HG03565 (cell line): ENCODE measurements around the gene PCMT1.
"Not testable (repeated sequence)": the region's sequence is repeated elsewhere in the genome, so short reads cannot be mapped to it uniquely, and the experiment has no call there.

Source experiments
- ATAC-seq: cut with Tn5 transposase; IDR thresholded peaks from one replicate; pipeline ENCODE4 v1.9.1; 2021; ENCODE audit warnings: mild to moderate bottlenecking, moderate library complexity; ENCODE audit not compliant: unreplicated experiment

PCMT1 gene

DNA sequence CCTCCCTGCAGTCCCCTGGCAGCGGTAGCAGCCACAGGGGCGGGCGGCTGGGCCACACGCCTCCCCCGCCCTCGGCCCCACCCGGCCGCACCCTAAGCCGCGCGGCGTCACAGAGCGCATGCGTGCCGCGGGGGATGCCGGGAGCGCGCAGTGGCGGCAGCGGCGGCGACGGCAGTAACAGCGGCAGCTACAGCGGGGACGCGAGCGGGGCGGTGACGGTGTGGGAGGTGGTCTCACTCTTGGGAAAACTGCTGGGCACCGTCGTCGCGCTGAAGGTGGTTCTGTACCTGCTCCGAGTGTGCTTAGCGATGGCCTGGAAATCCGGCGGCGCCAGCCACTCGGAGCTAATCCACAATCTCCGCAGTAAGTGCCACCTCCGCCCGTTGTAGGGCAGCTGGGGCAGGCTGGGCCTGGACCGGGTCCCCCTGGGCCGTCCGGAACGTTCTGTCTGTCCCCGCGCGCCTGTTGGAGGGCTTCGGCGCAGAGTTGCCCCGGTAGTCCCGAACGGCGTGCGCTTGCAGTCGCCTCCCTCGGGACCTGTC is at the start of gene PCMT1:
TSS of gene PCMT1 (plus strand) at position 148 of the 542 bp plus-strand sequence. CDS start at position 309, 161 bp downstream.
- ATAC-seq: peak; percentile 77

- ATAC-seq: no peak
These were observed 47.8 kb upstream of the PCMT1 start for GRCh38 chr6:149701714-149702113.

GRCh38 chr6:149711711-149712110 is 37.8 kb upstream of the PCMT1 start:
- ATAC-seq: no peak

- no peak for ATAC-seq
These were observed 35.1 kb upstream of the PCMT1 start for GRCh38 chr6:149714442-149714841.

DNA sequence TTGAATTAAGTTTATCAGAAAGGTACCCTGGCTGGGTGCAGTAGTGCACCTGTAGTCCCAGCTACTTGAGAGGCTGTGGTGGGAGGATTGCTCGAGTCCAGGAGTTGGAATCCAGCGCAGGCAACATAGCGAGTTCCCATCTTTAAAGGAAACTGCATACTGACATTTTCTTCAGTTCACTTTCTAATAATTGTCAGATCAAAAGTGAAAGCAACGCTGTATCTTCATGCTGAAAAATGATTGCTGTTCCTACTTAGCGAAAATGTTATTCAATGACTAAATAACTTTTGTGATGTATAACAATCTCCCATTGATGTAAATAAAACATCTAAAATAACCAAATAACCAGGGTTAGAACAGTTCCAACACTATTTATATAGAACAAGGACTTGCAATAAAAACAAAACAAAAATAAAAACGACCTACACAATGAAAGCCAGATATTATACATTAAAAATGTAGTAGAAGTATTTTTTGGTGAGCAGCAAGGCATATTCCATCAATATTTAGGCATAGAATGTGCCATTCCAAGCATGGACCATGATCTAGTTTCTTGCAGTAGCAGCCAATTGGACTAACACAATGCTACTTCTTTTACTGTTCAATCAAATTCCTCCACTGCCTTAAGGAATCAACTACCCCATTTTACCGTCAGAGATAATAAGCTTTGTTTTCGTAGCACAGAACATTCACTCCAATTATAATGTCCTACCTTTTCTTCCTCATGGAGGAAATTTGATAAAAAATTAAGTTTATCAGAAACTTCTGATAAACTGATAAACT is 33.2 kb upstream of the PCMT1 start:
- ATAC-seq: no peak

- no peak for ATAC-seq
These were observed 32.3 kb upstream of the PCMT1 start for GRCh38 chr6:149717255-149717587.

GRCh38 chr6:149717588-149718458 is 31.7 kb upstream of the PCMT1 start, which contains the start of gene LATS1:
LATS1 (minus strand) TSS chr6:149718101; CDS start chr6:149702126, 15,975 bp downstream.
- peak; percentile 70 for ATAC-seq

- ATAC-seq: no peak
These were observed 30.0 kb upstream of the PCMT1 start for GRCh38 chr6:149719531-149719930.

GRCh38 chr6:149723262-149723661 is 26.3 kb upstream of the PCMT1 start:
- no peak for ATAC-seq

DNA sequence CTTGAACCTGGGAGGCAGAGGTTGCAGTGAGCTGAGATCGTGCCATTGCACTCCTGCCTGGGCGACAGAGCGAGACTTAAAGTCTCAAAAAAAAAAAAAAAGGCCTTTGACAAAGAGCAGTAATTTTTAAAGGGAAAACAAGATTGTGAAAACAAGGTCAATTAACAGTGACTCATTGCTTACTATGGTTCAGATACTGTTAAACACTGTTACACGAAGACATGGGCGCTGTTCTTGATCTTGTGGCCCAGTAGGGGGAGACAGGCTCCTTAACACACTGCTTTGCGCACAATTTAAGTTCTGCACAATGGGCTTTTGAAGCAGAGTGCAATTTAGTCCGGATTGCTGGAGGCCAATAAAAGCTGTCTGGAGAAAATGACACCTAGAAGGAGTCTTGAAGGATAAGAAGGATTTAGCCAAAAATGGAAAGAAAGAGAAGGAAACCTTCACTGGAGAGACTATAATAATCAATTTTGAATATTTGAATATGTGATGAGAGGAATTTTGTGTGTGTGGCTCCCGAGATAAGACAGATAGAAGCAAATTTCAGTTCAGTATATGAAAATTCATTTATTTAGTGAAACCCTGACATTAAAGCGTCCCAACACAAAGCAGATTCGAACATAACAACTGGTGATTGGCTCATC is 25.6 kb upstream of the PCMT1 start:
- ATAC-seq: no peak

DNA sequence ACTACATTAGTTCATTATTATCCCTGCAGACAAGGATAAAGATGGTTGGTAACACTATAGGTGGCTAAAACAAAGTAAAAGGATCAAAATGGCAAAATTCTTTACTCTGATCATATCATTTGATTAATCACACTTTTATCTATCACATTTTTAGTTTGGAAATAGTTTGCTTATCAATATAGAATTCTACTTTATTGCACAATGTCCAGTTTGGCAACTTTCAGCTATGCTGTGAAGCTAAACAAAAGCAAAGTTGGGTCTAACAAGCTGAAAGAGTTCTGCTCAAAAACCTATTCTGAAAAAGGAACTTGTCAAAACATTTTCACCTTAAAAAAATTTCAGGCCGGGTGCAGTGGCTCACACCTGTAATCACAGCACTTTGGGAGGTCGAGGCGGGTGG is 23.8 kb upstream of the PCMT1 start:
- no peak for ATAC-seq

- ATAC-seq: no peak
These were observed 21.6 kb upstream of the PCMT1 start for GRCh38 chr6:149727793-149728498.

GRCh38 chr6:149728499-149729234 is 20.9 kb upstream of the PCMT1 start:
- no peak for ATAC-seq

DNA sequence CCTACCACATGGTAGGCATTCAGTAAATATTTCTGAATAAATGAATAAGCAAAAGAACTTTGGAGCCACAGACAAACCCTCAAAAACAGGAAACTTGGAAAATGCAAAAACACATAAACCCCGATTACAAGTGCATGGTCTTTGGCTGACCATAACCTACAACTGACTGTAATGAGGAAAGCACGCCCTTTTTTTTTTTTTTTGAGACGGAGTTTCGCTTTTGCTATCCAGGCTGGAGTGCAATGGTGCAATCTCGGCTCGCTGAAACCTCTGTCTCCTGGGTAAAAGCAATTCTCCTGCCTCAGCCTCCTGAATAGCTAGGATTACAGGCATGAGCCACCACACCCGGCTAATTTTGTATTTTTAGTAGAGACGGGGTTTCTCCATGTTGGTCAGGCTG is 19.7 kb upstream of the PCMT1 start:
- ATAC-seq: no peak

DNA sequence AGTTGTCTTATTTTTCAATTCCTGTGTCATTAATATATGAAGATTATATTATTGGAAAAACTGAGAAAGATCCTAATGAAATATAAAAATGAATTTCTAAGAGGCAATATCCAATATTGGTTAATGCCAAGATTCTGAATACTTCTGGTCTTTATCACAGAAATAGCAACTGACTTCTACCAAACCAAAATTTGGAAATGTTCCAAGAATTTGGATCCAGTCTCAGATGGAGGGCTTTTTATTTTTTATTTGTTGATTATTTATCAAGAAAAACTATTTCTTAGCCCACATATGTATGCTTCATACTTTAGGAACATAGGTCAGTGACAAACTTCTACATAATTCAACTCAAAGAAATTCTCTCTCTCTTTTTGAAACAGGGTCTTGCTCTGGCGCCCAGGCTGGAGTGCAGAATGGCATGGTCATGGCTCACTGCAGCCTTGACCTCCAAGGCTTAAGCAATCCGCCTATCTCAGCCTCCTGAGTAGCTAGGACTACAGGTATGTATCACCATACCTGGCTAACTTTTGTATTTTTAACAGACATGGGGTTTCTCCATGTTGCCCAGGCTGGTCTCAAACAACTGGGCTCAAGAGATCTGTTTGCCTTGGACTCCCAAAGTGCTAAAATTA is 16.3 kb upstream of the PCMT1 start:
- no peak for ATAC-seq

GRCh38 chr6:149734915-149735314 is 14.6 kb upstream of the PCMT1 start:
- no peak for ATAC-seq

- not testable (repeated sequence) for ATAC-seq
These were observed 4.3 kb upstream of the PCMT1 start for GRCh38 chr6:149745252-149745651.

DNA sequence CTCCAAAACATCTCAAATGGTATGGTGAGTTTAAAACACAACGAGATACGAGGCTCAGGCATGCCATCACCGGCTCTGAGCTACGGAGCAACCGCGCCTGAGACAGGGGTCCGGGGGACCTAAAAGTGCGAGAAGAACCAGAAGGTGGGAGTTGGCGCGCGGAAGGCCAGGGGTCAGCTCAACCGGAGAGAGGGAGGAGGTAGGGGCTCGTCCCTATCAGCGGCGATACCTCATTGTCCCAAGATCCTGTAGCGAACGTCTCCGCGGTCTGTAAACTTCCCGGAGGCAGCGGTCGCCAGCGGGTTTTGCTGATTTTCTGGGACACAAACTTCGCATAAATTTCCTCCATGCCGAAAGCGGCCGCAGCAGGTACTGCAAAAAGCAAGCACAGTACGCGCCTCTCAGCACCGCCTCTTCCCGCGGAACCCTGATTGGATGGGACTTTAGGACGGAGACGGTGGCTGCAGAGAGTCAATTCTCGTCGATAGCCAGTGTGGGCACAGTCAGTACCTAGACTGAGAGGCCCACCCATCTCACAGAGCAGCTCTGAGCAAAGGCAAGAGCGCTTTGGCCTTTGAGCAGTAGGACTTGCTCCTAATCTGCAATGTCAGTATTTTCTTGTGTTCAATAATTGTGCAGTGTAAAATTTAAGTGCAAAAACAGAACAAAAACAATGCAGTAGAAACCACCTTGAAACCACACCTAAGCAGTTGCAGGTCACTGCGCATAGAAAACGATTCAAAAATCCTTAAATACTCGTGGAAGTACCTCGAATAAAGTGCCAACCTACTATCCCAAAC is 3.2 kb upstream of the PCMT1 start, which contains the start of gene NUP43:
TSS of gene NUP43 (minus strand) at position 383 of the 800 bp plus-strand sequence. CDS start at position 349, 34 bp downstream.
- peak; percentile 46 for ATAC-seq
